Measurements from ENCODE around the gene FOXF1. TPM values are rescaled to one million over a fixed set of nuclear protein-coding genes. Genes with fewer than 3 reads are reported as not detected.

Gene FOXF1
- total and polyA plus RNA-seq, 8 donors, result 15.7 to 37.9 (median 22.3) TPM

GRCh38 chr16:86509759-86510464 is 415 bp upstream of the FOXF1 start:
- H3K4me3 ChIP-seq, result peak overlapping the region; percentile 53 to 73 (median 66)
- H3K36me3 ChIP-seq, result peaks cover 0 to 33% (median 0%) of the 10 kb centered on the region in 4 donors
- intact Hi-C loops (cut with DNase I; ENCODE audit: low total_unique reads), result loop anchor here (10.0 kb wide), 1 partner anchor 165 kb away; no protein-coding TSS in a partner anchor
- H3K27ac ChIP-seq, result peak overlapping the region; percentile 86 to 99 (median 91)
- no peaks in the 10 kb centered on the region for H3K9me3 ChIP-seq
- 1% methylated on average over 42 to 80 of the region's 84 CpGs for WGBS, 5 donors
- peak; percentile 46 to 94 for DNase-seq
- peak in 1 of 4 donors; percentile 26 for TF ChIP-seq POLR2A (IDR thresholded peaks at IDR 0.05)
- TF ChIP-seq POLR2AphosphoS5 (IDR thresholded peaks at IDR 0.05), result peak; percentile 33 to 86 (median 41)
- TF ChIP-seq EP300 (IDR thresholded peaks at IDR 0.05), result no peak
- TF ChIP-seq CTCF (IDR thresholded peaks at IDR 0.05), result no peak
- H3K4me1 ChIP-seq, result peaks cover 24 to 61% (median 45%) of the 10 kb centered on the region in 4 donors
- peaks cover 0 to 100% (median 94%) of the 10 kb centered on the region in 3 donors for H3K27me3 ChIP-seq

- WGBS, 5 donors, result 10 to 16% (median 12%) methylated on average over 28 to 44 of the region's 44 CpGs
- DNase-seq, result peak in 1 of 2 donors; percentile 20
- Histone ChIP-seq H3K27me3 (peaks cover 0 to 100% (median 96%) of the 10 kb centered on the region in 3 donors), H3K36me3 (peaks cover 0 to 43% (median 3%) of the 10 kb centered on the region in 4 donors), H3K4me1 (peaks cover 20 to 51% (median 36%) of the 10 kb centered on the region in 4 donors), H3K27ac (peak overlapping the region; percentile 80 to 99 (median 91)), H3K9me3 (no peaks in the 10 kb centered on the region), H3K4me3 (peak overlapping the region; percentile 53 to 73 (median 66))
- TF ChIP-seq CTCF (IDR thresholded peaks at IDR 0.05) (no peak), POLR2AphosphoS5 (IDR thresholded peaks at IDR 0.05) (no peak), EP300 (IDR thresholded peaks at IDR 0.05) (no peak), POLR2A (IDR thresholded peaks at IDR 0.05) (no peak)
- intact Hi-C loops (cut with DNase I; ENCODE audit: low total_unique reads), result no loop called here
Observed at GRCh38 chr16:86511317-86512161, 1.2 kb downstream of the FOXF1 start.

- no peak for DNase-seq
- Histone ChIP-seq H3K27ac (peak overlapping the region; percentile 80 to 99 (median 91)), H3K4me1 (peaks cover 20 to 47% (median 36%) of the 10 kb centered on the region in 4 donors), H3K9me3 (no peaks in the 10 kb centered on the region), H3K36me3 (peaks cover 0 to 43% (median 3%) of the 10 kb centered on the region in 4 donors), H3K27me3 (peaks cover 0 to 100% (median 95%) of the 10 kb centered on the region in 3 donors), H3K4me3 (peak overlapping the region; percentile 53 to 73 (median 66))
- intact Hi-C loops (cut with DNase I; ENCODE audit: low total_unique reads), result no loop called here
- WGBS, 5 donors, result 2 to 12% (median 9%) methylated on average over 9 to 24 of the region's 24 CpGs
- TF ChIP-seq POLR2AphosphoS5 (IDR thresholded peaks at IDR 0.05) (no peak), POLR2A (IDR thresholded peaks at IDR 0.05) (no peak), CTCF (IDR thresholded peaks at IDR 0.05) (no peak), EP300 (IDR thresholded peaks at IDR 0.05) (no peak)
Observed at GRCh38 chr16:86512301-86512859, 2.1 kb downstream of the FOXF1 start.
